AG04450 (cell line): ENCODE data around the gene TKTL1. TPM values are rescaled to one million over a fixed set of nuclear protein-coding genes. Genes with fewer than 3 reads are reported as not detected.

Experiments
- CTCF ChIA-PET: fragments of 300-600, 350-600 bp; formaldehyde crosslinking; extraction: SDS; loops from one replicate; lab custom pipeline; 2022; ENCODE audit warnings: antibody characterized with exemption, inconsistent platforms; lab: Charles Lee
- POLR2A ChIA-PET: fragments of 350-600 bp; formaldehyde crosslinking; extraction: SDS; loops from one replicate; lab custom pipeline; 2021; ENCODE audit warnings: antibody characterized with exemption, inconsistent platforms; lab: Yijun Ruan, JAX
- DNase-seq: peaks from one replicate; pipeline ENCODE4 v3.0.0-alpha.2; 2011; ENCODE audit warnings: low read depth, low spot score
- H3K27ac ChIP-seq: one replicate; pipeline ENCODE4 v1.5.1; 2012; ENCODE audit warnings: low read depth, low read length, control low read depth
- H3K27me3 ChIP-seq: one replicate; pipeline ENCODE4 v1.6.0; 2012; ENCODE audit warnings: low read length; ENCODE audit not compliant: control insufficient read depth, insufficient read depth
- H3K4me3 ChIP-seq: 2 replicates; pipeline ENCODE4 v1.5.1; 2011; ENCODE audit warnings: mild to moderate bottlenecking, low read depth, low read length, control low read depth
- H3K9me3 ChIP-seq: 2 replicates; pipeline ENCODE4 v1.5.1; 2012; ENCODE audit warnings: low read length; ENCODE audit not compliant: control insufficient read depth, insufficient read depth
- CTCF ChIP-seq: IDR thresholded peaks from 2 replicates; pipeline ENCODE4 v1.5.1; 2011; ENCODE audit warnings: low read depth, low read length, control low read depth, inconsistent platforms
- polyA plus RNA-seq: library from polyadenylated mRNA; depleted of rRNA; stranded (reverse); fragments of >200 nt; gene quantifications from 2 replicates; pipeline ENCODE4 v1.2.3, GENCODE V29; 2011

TKTL1 gene
- polyA plus RNA-seq, 1 experiment: not detected

GRCh38 chrX:154367474-154368308 lies 72.1 kb downstream of the TKTL1 start:
- H3K27ac ChIP-seq: peak overlapping the region; percentile 52
- H3K9me3 ChIP-seq: no peaks in the 10 kb centered on the region
- CTCF ChIA-PET: no interaction called here
- DNase-seq: no peak
- no peaks in the 10 kb centered on the region for H3K27me3 ChIP-seq
- TF ChIP-seq CTCF: no peak
- POLR2A ChIA-PET: interaction anchor here (0.6 to 3.5 kb wide), 4 partner anchors 12 to 182 kb away, joined by 3 to 16 read pairs (median 4); partner anchors contain the start of gene EMD
- peak overlapping the region; percentile 92 for H3K4me3 ChIP-seq

- DNase-seq: peak; percentile 74
- Histone ChIP-seq H3K27ac (peak overlapping the region; percentile 96), H3K27me3 (no peaks in the 10 kb centered on the region), H3K4me3 (peak overlapping the region; percentile 92), H3K9me3 (no peaks in the 10 kb centered on the region)
- CTCF ChIA-PET: no interaction called here
- POLR2A ChIA-PET: interaction anchor here (0.7 to 3.5 kb wide), 3 partner anchors 10 to 29 kb away, joined by 3 to 16 read pairs (median 6); partner anchors contain the start of genes EMD and RPL10
- TF ChIP-seq CTCF: no peak
Observed at GRCh38 chrX:154368630-154369448, 73.2 kb downstream of the TKTL1 start.

GRCh38 chrX:154369449-154370299 lies 74.1 kb downstream of the TKTL1 start:
- POLR2A ChIA-PET: interaction anchor here (0.6 to 3.5 kb wide), 3 partner anchors 10 to 348 kb away, joined by 3 to 16 read pairs (median 6); partner anchors contain the start of genes EMD and RPL10
- no peaks in the 10 kb centered on the region for H3K9me3 ChIP-seq
- CTCF ChIA-PET: no interaction called here
- no peak for TF ChIP-seq CTCF
- peak; percentile 91 for DNase-seq
- H3K4me3 ChIP-seq: peak overlapping the region; percentile 92
- H3K27ac ChIP-seq: peak overlapping the region; percentile 96
- H3K27me3 ChIP-seq: no peaks in the 10 kb centered on the region

GRCh38 chrX:154370300-154371016 lies 74.9 kb downstream of the TKTL1 start:
- CTCF ChIA-PET: no interaction called here

More at GRCh38 chrX:154370300-154371016, 74.9 kb downstream of the TKTL1 start:
- no peaks in the 10 kb centered on the region for H3K9me3 ChIP-seq
- H3K4me3 ChIP-seq: peak overlapping the region; percentile 92
- DNase-seq: no peak
- TF ChIP-seq CTCF: no peak
- POLR2A ChIA-PET: interaction anchor here (0.9 to 3.5 kb wide), 3 partner anchors 9 to 28 kb away, joined by 3 to 16 read pairs (median 5); partner anchors contain the start of genes EMD and RPL10
- peak overlapping the region; percentile 92 for H3K27ac ChIP-seq
- H3K27me3 ChIP-seq: no peaks in the 10 kb centered on the region
